H7 (cell line): Measurements from ENCODE around the gene ACP4. TPM values are rescaled to one million over a fixed set of nuclear protein-coding genes. Genes with fewer than 3 reads are reported as not detected.

ENCODE experiments used
- total RNA-seq: library from RNA; depleted of rRNA; stranded (reverse); fragments of >200 nt; shearing (Covaris generic); gene quantifications from 2 replicates; pipeline ENCODE4 v1.2.3, GENCODE V29; 2014; rRNA removed

ACP4 gene
- total RNA-seq, 1 experiment from 2014 or later, result not detected

Other genes starting within 250 kb of the ACP4 start
- gene LRRC4B, start 222.0 kb upstream of the ACP4 start, total RNA-seq, result 2.4 and 3.5 TPM in 2 replicates
- gene SYT3, start 150.5 kb upstream of the ACP4 start, total RNA-seq, result 0.66 and 1.8 TPM in 2 replicates
- 7.8 and 8.0 TPM in 2 replicates for gene C19orf81, start 141.0 kb upstream of the ACP4 start, total RNA-seq
- gene SHANK1, start 70.6 kb upstream of the ACP4 start, total RNA-seq, result 0.35 and 0.67 TPM in 2 replicates
- 4.7 and 7.1 TPM in 2 replicates for gene CLEC11A, start 67.1 kb upstream of the ACP4 start, total RNA-seq
- gene GPR32, start 20.0 kb upstream of the ACP4 start, total RNA-seq, result not detected in 2 replicates
- not detected in 2 replicates for gene KLK1, start 33.4 kb downstream of the ACP4 start, total RNA-seq
- not detected in 2 replicates for gene KLK15, start 43.2 kb downstream of the ACP4 start, total RNA-seq
- gene KLK3, start 64.5 kb downstream of the ACP4 start, total RNA-seq, result not detected in 2 replicates
- not detected in 2 replicates for gene KLK2, start 83.0 kb downstream of the ACP4 start, total RNA-seq
- gene KLK4, start 121.0 kb downstream of the ACP4 start, total RNA-seq, result not detected in 2 replicates
- gene KLK5, start 162.6 kb downstream of the ACP4 start, total RNA-seq, result 1.7 TPM in 1 of 2 replicates, not detected in the other
- 0.38 and 0.74 TPM in 2 replicates for gene KLK6, start 179.2 kb downstream of the ACP4 start, total RNA-seq
- gene KLK7, start 193.5 kb downstream of the ACP4 start, total RNA-seq, result 0.24 and 1.1 TPM in 2 replicates
- gene KLK8, start 211.2 kb downstream of the ACP4 start, total RNA-seq, result 6.4 and 11.0 TPM in 2 replicates
- gene KLK10, start 229.3 kb downstream of the ACP4 start, total RNA-seq, result 0.14 and 2.4 TPM in 2 replicates
- gene KLK11, start 236.2 kb downstream of the ACP4 start, total RNA-seq, result not detected in 2 replicates
- gene KLK12, start 244.6 kb downstream of the ACP4 start, total RNA-seq, result not detected in 2 replicates